Ishikawa (cell line): Measurements from ENCODE around the gene PAGE1.

Source experiments
- CEBPB ChIP-seq: IDR thresholded peaks from 2 replicates; pipeline ENCODE4 v1.6.1; 2012
- CREB1 ChIP-seq: IDR thresholded peaks from 2 replicates; pipeline ENCODE4 v1.6.1; 2012; ENCODE audit warnings: low read depth
- EGR1 ChIP-seq: IDR thresholded peaks from 2 replicates; pipeline ENCODE4 v1.6.1; 2012
- EP300 ChIP-seq: IDR thresholded peaks from 2 replicates; pipeline ENCODE4 v1.6.1; 2012; ENCODE audit warnings: borderline replicate concordance
- FOXM1 ChIP-seq: IDR thresholded peaks from 2 replicates; pipeline ENCODE4 v1.6.1; 2012; ENCODE audit warnings: low read depth, borderline replicate concordance
- NFIC ChIP-seq: IDR thresholded peaks from 2 replicates; pipeline ENCODE4 v1.6.1; 2012
- RAD21 ChIP-seq: IDR thresholded peaks from 2 replicates; pipeline ENCODE4 v1.6.1; 2012; ENCODE audit warnings: low read depth
- TAF1 ChIP-seq: IDR thresholded peaks from 2 replicates; pipeline ENCODE4 v1.6.1; 2012; ENCODE audit warnings: low read depth, mild to moderate bottlenecking
- TCF12 ChIP-seq: IDR thresholded peaks from 2 replicates; pipeline ENCODE4 v1.6.1; 2012; ENCODE audit warnings: low read depth
- TEAD4 ChIP-seq: IDR thresholded peaks from 2 replicates; pipeline ENCODE4 v1.6.1; 2012
- USF1 ChIP-seq: IDR thresholded peaks from 2 replicates; pipeline ENCODE4 v1.6.1; 2012
- YY1 ChIP-seq: IDR thresholded peaks from 2 replicates; pipeline ENCODE4 v1.6.1; 2012; ENCODE audit warnings: low read depth
- ZBTB7A ChIP-seq: IDR thresholded peaks from 2 replicates; pipeline ENCODE4 v1.6.1; 2012; ENCODE audit warnings: low read depth
- TF ChIP-seq, protein P1 (sequence below): IDR thresholded peaks from 2 replicates; pipeline ENCODE4 v1.6.1; 2012
- TF ChIP-seq, protein P2 (sequence below): IDR thresholded peaks from 2 replicates; pipeline ENCODE4 v1.6.1; 2012; ENCODE audit warnings: low read depth, mild to moderate bottlenecking

Gene PAGE1, protein sequence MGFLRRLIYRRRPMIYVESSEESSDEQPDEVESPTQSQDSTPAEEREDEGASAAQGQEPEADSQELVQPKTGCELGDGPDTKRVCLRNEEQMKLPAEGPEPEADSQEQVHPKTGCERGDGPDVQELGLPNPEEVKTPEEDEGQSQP

GRCh38 chrX:49695276-49696180 lies at the start of gene PAGE1:
TSS of gene PAGE1 (minus strand) at chrX:49695984. CDS start at chrX:49694770, 1,214 bp downstream.
- TF ChIP-seq EGR1, result no peak

GRCh38 chrX:49727847-49728246 lies 32.1 kb upstream of the PAGE1 start:
- TF ChIP-seq TAF1, result no peak
- TF ChIP-seq TCF12, result no peak
- TF ChIP-seq EP300, result no peak
- no peak for TF ChIP-seq RAD21
- TF ChIP-seq USF1, result no peak
- TF ChIP-seq ZBTB7A, result no peak
- no peak for TF ChIP-seq EGR1
- no peak for TF ChIP-seq TEAD4
- TF ChIP-seq CREB1, result no peak
- TF ChIP-seq, protein P1, sequence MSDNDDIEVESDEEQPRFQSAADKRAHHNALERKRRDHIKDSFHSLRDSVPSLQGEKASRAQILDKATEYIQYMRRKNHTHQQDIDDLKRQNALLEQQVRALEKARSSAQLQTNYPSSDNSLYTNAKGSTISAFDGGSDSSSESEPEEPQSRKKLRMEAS, result no peak
- no peak for TF ChIP-seq NFIC
- no peak for TF ChIP-seq YY1
- TF ChIP-seq, protein P2, sequence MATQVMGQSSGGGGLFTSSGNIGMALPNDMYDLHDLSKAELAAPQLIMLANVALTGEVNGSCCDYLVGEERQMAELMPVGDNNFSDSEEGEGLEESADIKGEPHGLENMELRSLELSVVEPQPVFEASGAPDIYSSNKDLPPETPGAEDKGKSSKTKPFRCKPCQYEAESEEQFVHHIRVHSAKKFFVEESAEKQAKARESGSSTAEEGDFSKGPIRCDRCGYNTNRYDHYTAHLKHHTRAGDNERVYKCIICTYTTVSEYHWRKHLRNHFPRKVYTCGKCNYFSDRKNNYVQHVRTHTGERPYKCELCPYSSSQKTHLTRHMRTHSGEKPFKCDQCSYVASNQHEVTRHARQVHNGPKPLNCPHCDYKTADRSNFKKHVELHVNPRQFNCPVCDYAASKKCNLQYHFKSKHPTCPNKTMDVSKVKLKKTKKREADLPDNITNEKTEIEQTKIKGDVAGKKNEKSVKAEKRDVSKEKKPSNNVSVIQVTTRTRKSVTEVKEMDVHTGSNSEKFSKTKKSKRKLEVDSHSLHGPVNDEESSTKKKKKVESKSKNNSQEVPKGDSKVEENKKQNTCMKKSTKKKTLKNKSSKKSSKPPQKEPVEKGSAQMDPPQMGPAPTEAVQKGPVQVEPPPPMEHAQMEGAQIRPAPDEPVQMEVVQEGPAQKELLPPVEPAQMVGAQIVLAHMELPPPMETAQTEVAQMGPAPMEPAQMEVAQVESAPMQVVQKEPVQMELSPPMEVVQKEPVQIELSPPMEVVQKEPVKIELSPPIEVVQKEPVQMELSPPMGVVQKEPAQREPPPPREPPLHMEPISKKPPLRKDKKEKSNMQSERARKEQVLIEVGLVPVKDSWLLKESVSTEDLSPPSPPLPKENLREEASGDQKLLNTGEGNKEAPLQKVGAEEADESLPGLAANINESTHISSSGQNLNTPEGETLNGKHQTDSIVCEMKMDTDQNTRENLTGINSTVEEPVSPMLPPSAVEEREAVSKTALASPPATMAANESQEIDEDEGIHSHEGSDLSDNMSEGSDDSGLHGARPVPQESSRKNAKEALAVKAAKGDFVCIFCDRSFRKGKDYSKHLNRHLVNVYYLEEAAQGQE, result no peak
- no peak for TF ChIP-seq CEBPB
- no peak for TF ChIP-seq FOXM1

- TF ChIP-seq EGR1 (no peak), TCF12 (no peak), YY1 (no peak), RAD21 (no peak), CEBPB (no peak), ZBTB7A (no peak), TEAD4 (no peak), NFIC (no peak), EP300 (no peak), CREB1 (no peak), FOXM1 (no peak), TAF1 (no peak), USF1 (no peak)
- TF ChIP-seq, protein P2, result no peak
- TF ChIP-seq, protein P1, result no peak
Measured at GRCh38 chrX:49726966-49727365, 31.2 kb upstream of the PAGE1 start.

GRCh38 chrX:49725923-49726904 lies 30.4 kb upstream of the PAGE1 start:
- TF ChIP-seq TEAD4, result no peak
- no peak for TF ChIP-seq TCF12
- TF ChIP-seq, protein P2, result no peak
- no peak for TF ChIP-seq CEBPB
- no peak for TF ChIP-seq YY1
- no peak for TF ChIP-seq TAF1
- TF ChIP-seq, protein P1, result no peak
- no peak for TF ChIP-seq USF1
- TF ChIP-seq EGR1, result no peak
- no peak for TF ChIP-seq EP300
- no peak for TF ChIP-seq FOXM1
- TF ChIP-seq ZBTB7A, result no peak
- no peak for TF ChIP-seq RAD21
- no peak for TF ChIP-seq CREB1
- no peak for TF ChIP-seq NFIC
